Neuronal stem cell (in vitro differentiated cells): ENCODE results near the gene SURF4.
A peak's percentile ranks its signal among the peaks of the same experiment; 100 is the strongest.
"Not testable (repeated sequence)": the region's sequence is repeated elsewhere in the genome, so short reads cannot be mapped to it uniquely, and the experiment has no call there.

Source experiments
- DNase-seq: peaks from one replicate; pipeline ENCODE4 v3.0.0-alpha.2; 2013; ENCODE audit warnings: low spot score
- H2AFZ ChIP-seq: one replicate; pipeline ENCODE4 v1.6.1; 2013; ENCODE audit warnings: mild to moderate bottlenecking, low read length, inconsistent platforms
- H2AK5ac ChIP-seq: 2 replicates; pipeline ENCODE4 v1.6.1; 2013; ENCODE audit warnings: low read depth, mild to moderate bottlenecking, inconsistent platforms, low read length, moderate library complexity, mixed read lengths
- H2BK120ac ChIP-seq: 2 replicates; pipeline ENCODE4 v1.6.1; 2013; ENCODE audit warnings: low read depth, mild to moderate bottlenecking, inconsistent platforms, low read length, moderate library complexity, mixed read lengths
- H2BK12ac ChIP-seq: one replicate; pipeline ENCODE4 v1.6.1; 2013; ENCODE audit warnings: low read length, inconsistent platforms
- H2BK15ac ChIP-seq: 2 replicates; pipeline ENCODE4 v1.6.1; 2013; ENCODE audit warnings: mild to moderate bottlenecking, low read length, inconsistent platforms, mixed read lengths
- H2BK5ac ChIP-seq: one replicate; pipeline ENCODE4 v1.6.1; 2013; ENCODE audit warnings: inconsistent platforms, mild to moderate bottlenecking, low read length, moderate library complexity
- H3K14ac ChIP-seq: one replicate; pipeline ENCODE4 v1.6.1; 2013; ENCODE audit warnings: low read length, inconsistent platforms
- H3K18ac ChIP-seq: 2 replicates; pipeline ENCODE4 v1.6.1; 2013; ENCODE audit warnings: low read length, inconsistent platforms
- H3K23ac ChIP-seq: 2 replicates; pipeline ENCODE4 v1.6.1; 2013; ENCODE audit warnings: low read depth, mild to moderate bottlenecking, mixed read lengths, low read length, inconsistent platforms; ENCODE audit not compliant: poor library complexity
- H3K27ac ChIP-seq: replicated peaks from 3 replicates; pipeline ENCODE4 v1.5.1; 2013; ENCODE audit warnings: low read length, inconsistent platforms
- H3K27me3 ChIP-seq, 3 experiments: 2 replicates each; pipeline ENCODE4 v1.6.1; 2013; ENCODE audit warnings: low read length in 3 of 3, mild to moderate bottlenecking in 2 of 3, inconsistent platforms in 1 of 3, low read depth in 1 of 3, mixed read lengths in 1 of 3, moderate library complexity in 1 of 3; ENCODE audit not compliant: control insufficient read depth in 3 of 3, insufficient read depth in 3 of 3
- H3K36me3 ChIP-seq, 2 donors: replicated peaks in 1 of 2; 2 replicates each; pipeline ENCODE4 v1.6.1; 2013; ENCODE audit warnings: low read length in 2 of 2; ENCODE audit not compliant: control insufficient read depth in 2 of 2, insufficient read depth in 2 of 2
- H3K4ac ChIP-seq: 2 replicates; pipeline ENCODE4 v1.6.1; 2013; ENCODE audit warnings: inconsistent platforms, mild to moderate bottlenecking, low read length, moderate library complexity
- H3K4me1 ChIP-seq, 2 donors: 1 replicate in 1 of 2; 2 replicates in 1 of 2; pipeline ENCODE4 v1.6.1; 2013; ENCODE audit warnings: low read length in 2 of 2, low read depth in 1 of 2; ENCODE audit not compliant: control insufficient read depth in 2 of 2, insufficient read depth in 1 of 2
- H3K4me2 ChIP-seq: one replicate; pipeline ENCODE4 v1.6.1; 2013; ENCODE audit warnings: mild to moderate bottlenecking, low read length, inconsistent platforms; ENCODE audit not compliant: insufficient read depth, poor library complexity, severe bottlenecking
- H3K4me3 ChIP-seq, 2 donors: 2 replicates each; pipeline ENCODE4 v1.5.1; 2013; ENCODE audit warnings: low read length in 2 of 2, mild to moderate bottlenecking in 2 of 2, inconsistent platforms in 1 of 2, moderate library complexity in 1 of 2
- H3K79me1 ChIP-seq: one replicate; pipeline ENCODE4 v1.6.1; 2013; ENCODE audit warnings: low read depth, mild to moderate bottlenecking, inconsistent platforms, low read length, moderate library complexity
- H3K9ac ChIP-seq: one replicate; pipeline ENCODE4 v1.6.1; 2013; ENCODE audit warnings: mild to moderate bottlenecking, low read depth, low read length, inconsistent platforms; ENCODE audit not compliant: poor library complexity
- H3K9me3 ChIP-seq, 2 donors: replicated peaks in 1 of 2; 2 replicates each; pipeline versions ENCODE3 to v1.6.1; 2013; ENCODE audit warnings: low read length in 2 of 2, mild to moderate bottlenecking in 2 of 2, inconsistent platforms in 1 of 2, low read depth in 1 of 2, mixed read lengths in 1 of 2, moderate library complexity in 1 of 2; ENCODE audit not compliant: control insufficient read depth in 2 of 2, insufficient read depth in 1 of 2
- H4K8ac ChIP-seq: one replicate; pipeline ENCODE4 v1.6.1; 2013; ENCODE audit warnings: low read depth, mild to moderate bottlenecking, inconsistent platforms, low read length, moderate library complexity
- H4K91ac ChIP-seq: one replicate; pipeline ENCODE4 v1.6.1; 2013; ENCODE audit warnings: low read length, low read depth, mild to moderate bottlenecking, inconsistent platforms; ENCODE audit not compliant: poor library complexity
- WGBS, 2 donors: extraction: QIAGEN DNeasy Blood & Tissue Kit; methylation state at CpG; one replicate each; pipeline ENCODE4 v1.1.7; 2013; ENCODE audit warnings: missing lambda C conversion rate in 2 of 2, mixed read lengths in 1 of 2; ENCODE audit not compliant: insufficient read length in 2 of 2, insufficient replicate concordance in 1 of 2; ENCODE audit errors: extremely low coverage in 2 of 2; 5-methylcytosine and 5-hydroxymethylcytosine counted together

The SURF4 gene

DNA sequence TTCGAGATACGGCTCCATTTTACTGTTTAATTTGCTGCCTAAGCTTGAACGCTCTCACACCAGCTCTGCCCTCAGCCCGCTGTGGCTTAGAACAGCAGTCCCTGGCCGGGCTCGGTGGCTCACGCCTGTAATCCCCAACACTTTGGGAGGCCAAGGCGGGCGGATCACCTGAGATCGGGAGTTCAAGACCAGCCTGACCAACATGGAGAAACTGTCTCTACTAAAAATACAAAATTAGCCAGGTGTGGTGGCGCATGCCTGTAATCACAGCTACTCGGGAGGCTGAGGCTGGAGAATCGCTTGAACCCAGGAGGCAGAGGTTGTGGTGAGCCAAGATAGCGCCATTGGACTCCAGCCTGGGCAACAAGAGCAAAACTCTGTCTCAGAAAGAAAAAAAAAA lies 1.4 kb upstream of the SURF4 start:
- not testable (repeated sequence) for H2AFZ ChIP-seq, H2BK120ac ChIP-seq, H3K79me1 ChIP-seq, DNase-seq, H3K4me1 ChIP-seq, H3K4ac ChIP-seq, H2BK12ac ChIP-seq, H3K27ac ChIP-seq, H2BK5ac ChIP-seq, H3K18ac ChIP-seq, H3K4me2 ChIP-seq, H2AK5ac ChIP-seq, H2BK15ac ChIP-seq, H3K23ac ChIP-seq, H4K91ac ChIP-seq, H4K8ac ChIP-seq, H3K14ac ChIP-seq, H3K4me3 ChIP-seq, H3K9me3 ChIP-seq, H3K9ac ChIP-seq, H3K27me3 ChIP-seq
- WGBS, 2 donors, result no CpG with 5 or more reads among the region's 14 CpGs
- peaks cover 5 to 19% of the 10 kb centered on the region in 2 donors for H3K36me3 ChIP-seq

DNA sequence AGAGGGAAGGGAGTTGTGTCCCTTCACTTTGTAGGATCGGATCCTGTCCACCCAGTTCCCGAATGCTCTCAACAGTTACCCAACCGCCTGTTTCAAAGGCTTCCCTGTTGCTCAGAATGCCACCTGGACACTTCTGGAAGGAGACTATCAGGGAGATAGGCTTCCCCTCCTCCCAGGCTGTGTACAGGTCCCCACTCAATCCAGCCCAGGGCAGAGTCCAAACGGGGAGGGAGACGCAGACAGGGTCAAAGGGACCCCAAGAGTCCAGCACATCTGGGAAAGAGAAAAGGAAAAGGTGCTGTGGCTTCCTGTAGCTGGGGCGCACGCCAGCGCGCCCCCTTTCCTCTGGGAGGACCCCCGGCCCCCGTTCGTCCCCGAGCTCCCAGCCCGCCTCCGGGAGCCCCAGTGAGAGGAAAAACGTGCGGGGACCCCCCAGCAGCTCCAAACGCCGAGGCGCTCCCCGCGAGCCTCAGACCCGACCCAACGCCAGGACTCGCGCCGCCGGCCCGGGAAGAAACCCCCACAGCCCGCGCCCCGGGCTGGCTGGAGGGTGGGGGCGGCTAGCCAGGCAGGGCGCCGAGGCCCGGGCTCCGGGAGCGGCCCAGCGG lies 640 bp downstream of the SURF4 start:
- Histone ChIP-seq H3K4me3 (peak overlapping the region; percentile 90 to 99), H3K23ac (no peak overlapping the region), H2BK120ac (no peak overlapping the region), H3K14ac (no peak overlapping the region), H3K4ac (no peak overlapping the region), H3K9ac (peak overlapping the region; percentile 97), H4K91ac (no peak overlapping the region), H3K4me1 (peaks cover 2 to 7% of the 10 kb centered on the region in 2 donors), H3K36me3 (peaks cover 10 to 39% of the 10 kb centered on the region in 2 donors), H3K4me2 (peak overlapping the region; percentile 48), H3K27me3 (peaks cover 0 to 1% (median 0%) of the 10 kb centered on the region in 3 experiments), H2AFZ (peak overlapping the region; percentile 91), H2BK12ac (no peak overlapping the region), H2AK5ac (peak overlapping the region; percentile 60), H3K18ac (peak overlapping the region; percentile 95), H3K79me1 (peaks cover 17% of the 10 kb centered on the region), H3K9me3 (peaks cover 0 to 10% of the 10 kb centered on the region in 2 donors), H3K27ac (no peak overlapping the region), H2BK5ac (peak overlapping the region; percentile 2), H2BK15ac (no peak overlapping the region), H4K8ac (no peak overlapping the region)
- no CpG with 5 or more reads among the region's 39 CpGs for WGBS, 2 donors
- peak; percentile 23 for DNase-seq

GRCh38 chr9:133374612-133375115 lies 1.2 kb downstream of the SURF4 start:
- WGBS, 2 donors, result no CpG with 5 or more reads among the region's 12 CpGs
- DNase-seq, result no peak
- no peak overlapping the region for H3K27ac ChIP-seq

DNA sequence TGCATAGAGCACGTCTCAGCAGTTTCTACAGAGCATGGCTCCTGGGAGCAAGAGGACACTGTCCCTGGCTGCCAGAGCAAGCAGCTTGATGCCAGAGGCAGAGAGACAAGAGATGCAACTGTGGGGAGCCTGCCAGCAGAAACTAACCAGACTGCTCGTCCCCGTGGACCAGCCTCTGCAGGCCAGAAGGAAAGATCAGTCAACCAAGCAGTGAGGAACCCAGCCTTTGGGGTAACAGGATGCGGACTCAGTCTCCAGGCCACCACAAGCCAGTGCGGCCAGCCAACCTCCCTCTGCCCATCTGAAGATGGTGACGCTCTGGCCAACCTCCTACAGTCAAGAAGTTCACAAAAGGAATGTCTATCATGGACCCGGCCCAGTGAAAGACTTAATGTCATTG lies 3.7 kb downstream of the SURF4 start:
- Histone ChIP-seq H3K4me2 (no peak overlapping the region), H3K4me1 (peaks cover 0 to 5% of the 10 kb centered on the region in 2 donors), H3K79me1 (peaks cover 35% of the 10 kb centered on the region), H3K14ac (no peak overlapping the region), H2BK120ac (no peak overlapping the region), H3K23ac (no peak overlapping the region), H2AK5ac (no peak overlapping the region), H4K91ac (no peak overlapping the region), H3K9me3 (no peaks in the 10 kb centered on the region), H2BK5ac (no peak overlapping the region), H3K4ac (no peak overlapping the region), H3K18ac (no peak overlapping the region), H2BK15ac (no peak overlapping the region), H2AFZ (no peak overlapping the region), H3K27ac (no peak overlapping the region), H3K27me3 (peaks cover 0 to 1% (median 0%) of the 10 kb centered on the region in 3 experiments), H3K36me3 (peaks cover 25 to 68% of the 10 kb centered on the region in 2 donors), H4K8ac (no peak overlapping the region), H3K9ac (no peak overlapping the region), H2BK12ac (no peak overlapping the region), H3K4me3 (no peak overlapping the region)
- WGBS, 2 donors, result no CpG with 5 or more reads among the region's 7 CpGs
- no peak for DNase-seq

More at GRCh38 chr9:133374612-133375115, 1.2 kb downstream of the SURF4 start:
- Histone ChIP-seq H3K79me1 (peaks cover 22% of the 10 kb centered on the region), H3K18ac (no peak overlapping the region), H3K14ac (no peak overlapping the region), H2BK5ac (no peak overlapping the region), H3K4me2 (peak overlapping the region; percentile 48), H3K4me1 (peaks cover 2 to 7% of the 10 kb centered on the region in 2 donors), H2BK12ac (no peak overlapping the region), H4K8ac (no peak overlapping the region), H3K4ac (no peak overlapping the region), H3K27me3 (peaks cover 0 to 1% (median 0%) of the 10 kb centered on the region in 3 experiments), H4K91ac (no peak overlapping the region), H3K9me3 (peaks cover 0 to 10% of the 10 kb centered on the region in 2 donors), H3K4me3 (peak overlapping the region; percentile 90 to 99), H2BK120ac (no peak overlapping the region), H3K36me3 (peaks cover 15 to 45% of the 10 kb centered on the region in 2 donors), H3K9ac (no peak overlapping the region), H2BK15ac (no peak overlapping the region), H3K23ac (no peak overlapping the region), H2AK5ac (no peak overlapping the region), H2AFZ (no peak overlapping the region)
